CD4-positive, alpha-beta T cell (primary cell): Measurements from ENCODE around the gene GABARAP. TPM values are rescaled to one million over a fixed set of nuclear protein-coding genes. Genes with fewer than 3 reads are reported as not detected.
A peak's percentile ranks its signal among the peaks of the same experiment; 100 is the strongest.

Experiments
- ATAC-seq: fragments of 200-7000 bp; cut with Tn5 transposase; one replicate; pipeline ENCODE4 v1.10.0; 2022; ENCODE audit warnings: mild to moderate bottlenecking; ENCODE audit not compliant: poor library complexity
- CTCF ChIA-PET: fragments of 350-600 bp; sonication (Branson Sonifier 250); formaldehyde crosslinking; loops from one replicate; lab custom pipeline; 2021; ENCODE audit warnings: antibody characterized with exemption, inconsistent platforms; lab: Charles Lee
- POLR2A ChIA-PET: fragments of 350-600 bp; sonication (Branson Sonifier 250); formaldehyde crosslinking; loops from one replicate; lab custom pipeline; 2021; ENCODE audit warnings: antibody characterized with exemption, inconsistent platforms; lab: Charles Lee
- DNase-seq, 14 experiments: peaks; one replicate each; pipeline ENCODE4 v3.0.0-alpha.2; 2013 to 2020; ENCODE audit warnings: mixed read lengths in 2 of 14
- H3K27ac ChIP-seq, 2 donors: one replicate each; pipeline versions ENCODE4 v1.5.1 to v1.7.0; 2013; ENCODE audit warnings: low read length in 2 of 2, low read depth in 1 of 2, mild to moderate bottlenecking in 1 of 2
- H3K27me3 ChIP-seq, 2 experiments: 1 replicate in 1 of 2; 2 replicates in 1 of 2; pipeline versions ENCODE4 v1.6.1 to v1.7.0; 2013; ENCODE audit warnings: low read length in 2 of 2, control low read depth in 1 of 2, mild to moderate bottlenecking in 1 of 2, moderate library complexity in 1 of 2; ENCODE audit not compliant: insufficient read depth in 2 of 2, control insufficient read depth in 1 of 2
- H3K36me3 ChIP-seq: one replicate; pipeline ENCODE4 v1.6.1; 2013; ENCODE audit warnings: low read length, control low read depth; ENCODE audit not compliant: insufficient read depth
- H3K4me1 ChIP-seq: one replicate; pipeline ENCODE4 v1.6.1; 2013; ENCODE audit warnings: low read length, control low read depth; ENCODE audit not compliant: insufficient read depth
- H3K4me3 ChIP-seq: one replicate; pipeline ENCODE4 v1.5.1; 2013; ENCODE audit warnings: mild to moderate bottlenecking, low read length, moderate library complexity
- H3K9me3 ChIP-seq, 2 experiments: 1 replicate in 1 of 2; 2 replicates in 1 of 2; pipeline versions ENCODE4 v1.6.1 to v1.7.0; 2013; ENCODE audit warnings: low read length in 2 of 2, mild to moderate bottlenecking in 2 of 2, control low read depth in 1 of 2, moderate library complexity in 1 of 2; ENCODE audit not compliant: control insufficient read depth in 1 of 2, insufficient read depth in 1 of 2
- H3K27ac Mint-ChIP-seq: one replicate; pipeline ENCODE4 v1.8.0; 2020; ENCODE audit warnings: mixed read lengths
- H3K27me3 Mint-ChIP-seq: one replicate; pipeline ENCODE4 v1.8.0; 2021; ENCODE audit warnings: mixed read lengths
- H3K36me3 Mint-ChIP-seq: one replicate; pipeline ENCODE4 v1.8.0; 2021; ENCODE audit warnings: low read depth, mixed read lengths
- H3K4me1 Mint-ChIP-seq: one replicate; pipeline ENCODE4 v1.8.0; 2021; ENCODE audit warnings: low read depth, mixed read lengths
- H3K4me3 Mint-ChIP-seq: one replicate; pipeline ENCODE4 v1.8.0; 2020; ENCODE audit warnings: mild to moderate bottlenecking, mixed read lengths
- H3K9me3 Mint-ChIP-seq: one replicate; pipeline ENCODE4 v1.8.0; 2020; ENCODE audit warnings: mixed read lengths
- intact Hi-C, 2 experiments: fragments of 100-400 bp; cut with DNase I in 1 of 2; cut with micrococcal nuclease in 1 of 2; formaldehyde crosslinking; loops; one replicate each; pipeline versions ENCODE4 v1.15.1 to v1.9.0; 2023 to 2025; cut with DNase I, micrococcal nuclease
- total RNA-seq, 174 experiments: library from RNA in 2 of 174; stranded (reverse) in 2 of 174; gene quantifications; one replicate each; pipeline ENCODE4 v1.2.3 and lab custom pipeline; 2021 to 2026
- TF ChIP-seq, protein P1 (sequence below): fragments of 200-600 bp; IDR thresholded peaks from one replicate; pipeline ENCODE4 v1.8.0; 2022; ENCODE audit warnings: antibody characterized with exemption, mild to moderate bottlenecking

GABARAP gene
- total RNA-seq, 2 experiments from 2014 or later = 182 to 195 TPM

- Mint-ChIP-seq H3K27me3 (peaks cover 34% of the 10 kb centered on the region), H3K9me3 (no peaks in the 10 kb centered on the region), H3K4me1 (peaks cover 26% of the 10 kb centered on the region), H3K36me3 (no peaks in the 10 kb centered on the region), H3K27ac (peak within 1 kb of the TSS; percentile 42), H3K4me3 (peak within 1 kb of the TSS; percentile 85)
- H3K9me3 ChIP-seq = peaks cover 0 to 9% of the 10 kb centered on the region in 2 experiments
- peaks cover 28% of the 10 kb centered on the region for H3K4me1 ChIP-seq
- H3K27me3 ChIP-seq = peaks cover 33 to 47% of the 10 kb centered on the region in 2 experiments
- intact Hi-C loops = loop anchor here (2.0 to 5.0 kb wide), 3 partner anchors 155 to 307 kb away; no protein-coding TSS in a partner anchor
- ATAC-seq (peak; percentile 62), DNase-seq (peak; percentile 59 to 93 (median 76))
- no peaks in the 10 kb centered on the region for H3K36me3 ChIP-seq
- TF ChIP-seq, protein P1, sequence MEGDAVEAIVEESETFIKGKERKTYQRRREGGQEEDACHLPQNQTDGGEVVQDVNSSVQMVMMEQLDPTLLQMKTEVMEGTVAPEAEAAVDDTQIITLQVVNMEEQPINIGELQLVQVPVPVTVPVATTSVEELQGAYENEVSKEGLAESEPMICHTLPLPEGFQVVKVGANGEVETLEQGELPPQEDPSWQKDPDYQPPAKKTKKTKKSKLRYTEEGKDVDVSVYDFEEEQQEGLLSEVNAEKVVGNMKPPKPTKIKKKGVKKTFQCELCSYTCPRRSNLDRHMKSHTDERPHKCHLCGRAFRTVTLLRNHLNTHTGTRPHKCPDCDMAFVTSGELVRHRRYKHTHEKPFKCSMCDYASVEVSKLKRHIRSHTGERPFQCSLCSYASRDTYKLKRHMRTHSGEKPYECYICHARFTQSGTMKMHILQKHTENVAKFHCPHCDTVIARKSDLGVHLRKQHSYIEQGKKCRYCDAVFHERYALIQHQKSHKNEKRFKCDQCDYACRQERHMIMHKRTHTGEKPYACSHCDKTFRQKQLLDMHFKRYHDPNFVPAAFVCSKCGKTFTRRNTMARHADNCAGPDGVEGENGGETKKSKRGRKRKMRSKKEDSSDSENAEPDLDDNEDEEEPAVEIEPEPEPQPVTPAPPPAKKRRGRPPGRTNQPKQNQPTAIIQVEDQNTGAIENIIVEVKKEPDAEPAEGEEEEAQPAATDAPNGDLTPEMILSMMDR = no peak
- H3K4me3 ChIP-seq = peak within 1 kb of the TSS; percentile 53
- CTCF ChIA-PET = interaction anchor here (1.0 to 3.1 kb wide), 5 partner anchors 15 to 55 kb away, joined by 3 to 13 read pairs (median 4); partner anchors contain the start of genes ACAP1 and NEURL4
- H3K27ac ChIP-seq = no peak within 1 kb of the TSS
- POLR2A ChIA-PET = interaction anchor here (0.6 to 2.0 kb wide), 10 partner anchors 12 to 406 kb away, joined by 3 to 9 read pairs (median 5); partner anchors contain the start of genes ACAP1, TP53 and ZBTB4
These were observed 39.1 kb upstream of the GABARAP start, which contains the start of gene SLC2A4 for GRCh38 chr17:7281074-7281952. TSS of gene SLC2A4 (plus strand) at chr17:7281718. CDS start at chr17:7281935, 217 bp downstream.

DNA sequence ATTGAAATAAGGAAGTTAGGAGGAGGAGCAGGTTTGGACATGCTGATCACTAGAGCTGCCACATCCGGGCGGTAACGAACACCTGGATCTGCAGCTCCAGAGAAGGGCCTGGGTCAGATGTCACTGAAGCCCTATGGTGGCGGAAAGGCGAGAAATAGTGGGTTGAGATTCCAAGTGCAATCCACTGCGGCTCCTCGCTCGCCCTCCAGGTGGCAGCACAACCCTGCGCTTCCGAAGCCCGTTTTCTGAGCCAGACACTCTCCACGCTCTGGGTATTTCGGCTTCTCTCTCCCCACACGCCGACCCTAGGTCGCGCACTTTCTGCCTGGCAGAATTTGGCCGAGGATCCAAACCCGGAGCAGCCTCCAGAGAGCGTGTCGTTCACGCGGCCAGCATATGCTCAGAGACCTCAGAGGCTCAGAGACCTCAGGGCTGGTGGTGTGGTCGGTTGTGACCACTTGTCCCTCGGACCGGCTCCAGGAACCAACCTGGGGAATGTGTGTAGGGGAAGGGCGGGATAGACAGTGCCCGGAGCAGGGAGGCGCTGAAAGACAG lies 38.3 kb upstream of the GABARAP start:
- Histone ChIP-seq H3K4me1 (peaks cover 28% of the 10 kb centered on the region), H3K36me3 (no peaks in the 10 kb centered on the region), H3K9me3 (peaks cover 0 to 9% of the 10 kb centered on the region in 2 experiments), H3K27me3 (peaks cover 33 to 47% of the 10 kb centered on the region in 2 experiments), H3K27ac (no peak overlapping the region), H3K4me3 (peak overlapping the region; percentile 53)
- ChIA-PET CTCF (interaction anchor here (1.0 to 3.1 kb wide), 7 partner anchors 16 to 75 kb away, joined by 3 to 13 read pairs (median 4); partner anchors contain the start of genes ACAP1 and NEURL4), POLR2A (interaction anchor here (0.6 to 1.8 kb wide), 9 partner anchors 13 to 407 kb away, joined by 3 to 7 read pairs (median 5); partner anchors contain the start of genes TP53 and ZBTB4)
- ATAC-seq = peak; percentile 90
- Mint-ChIP-seq H3K27me3 (peaks cover 27% of the 10 kb centered on the region), H3K4me1 (peaks cover 26% of the 10 kb centered on the region), H3K4me3 (peak overlapping the region; percentile 85), H3K36me3 (no peaks in the 10 kb centered on the region), H3K9me3 (no peaks in the 10 kb centered on the region), H3K27ac (peak overlapping the region; percentile 42)
- intact Hi-C loops = loop anchor here (1.0 to 5.0 kb wide), 9 partner anchors 16 to 308 kb away; partner anchors contain the start of gene ELP5 (in 1 of the 2)
- TF ChIP-seq, protein P1 = peak; percentile 86
- DNase-seq = peak; percentile 77 to 93 (median 84)

- no peaks in the 10 kb centered on the region for H3K36me3 ChIP-seq
- Mint-ChIP-seq H3K27me3 (peaks cover 27% of the 10 kb centered on the region), H3K9me3 (no peaks in the 10 kb centered on the region), H3K4me1 (peaks cover 26% of the 10 kb centered on the region), H3K4me3 (no peak overlapping the region), H3K27ac (no peak overlapping the region), H3K36me3 (no peaks in the 10 kb centered on the region)
- peaks cover 28% of the 10 kb centered on the region for H3K4me1 ChIP-seq
- peaks cover 33 to 38% of the 10 kb centered on the region in 2 experiments for H3K27me3 ChIP-seq
- intact Hi-C loops = loop anchor here in 1 of 2 experiments (5.0 kb wide), 1 partner anchor 313 kb away; the partner anchor contains the start of gene SOX15
- DNase-seq (no peak), ATAC-seq (no peak)
- TF ChIP-seq, protein P1 = no peak
- H3K9me3 ChIP-seq = peaks cover 0 to 9% of the 10 kb centered on the region in 2 experiments
- POLR2A ChIA-PET = interaction anchor here (1.8 kb wide), 1 partner anchor 17 kb away, joined by 5 read pairs; no protein-coding TSS in a partner anchor
- no peak overlapping the region for H3K27ac ChIP-seq
- no peak overlapping the region for H3K4me3 ChIP-seq
- CTCF ChIA-PET = interaction anchor here (1.0 to 3.1 kb wide), 3 partner anchors 17 to 76 kb away, joined by 4 to 13 read pairs (median 4); no protein-coding TSS in a partner anchor
These were observed 37.2 kb upstream of the GABARAP start for GRCh38 chr17:7279448-7279847.
